GM21576 (cell line): ENCODE results near the gene SUB1.
"Not testable (repeated sequence)": the region's sequence is repeated elsewhere in the genome, so short reads cannot be mapped to it uniquely, and the experiment has no call there.

ENCODE experiments used
- ATAC-seq: cut with Tn5 transposase; IDR thresholded peaks from one replicate; pipeline ENCODE4 v1.9.1; 2021; ENCODE audit warnings: mild to moderate bottlenecking, moderate library complexity; ENCODE audit not compliant: unreplicated experiment

Gene SUB1

GRCh38 chr5:32585446-32586275 is at the start of gene SUB1:
SUB1 (plus strand) TSS chr5:32585557; CDS start chr5:32588513, 2,956 bp downstream.
- peak; percentile 39 for ATAC-seq

DNA sequence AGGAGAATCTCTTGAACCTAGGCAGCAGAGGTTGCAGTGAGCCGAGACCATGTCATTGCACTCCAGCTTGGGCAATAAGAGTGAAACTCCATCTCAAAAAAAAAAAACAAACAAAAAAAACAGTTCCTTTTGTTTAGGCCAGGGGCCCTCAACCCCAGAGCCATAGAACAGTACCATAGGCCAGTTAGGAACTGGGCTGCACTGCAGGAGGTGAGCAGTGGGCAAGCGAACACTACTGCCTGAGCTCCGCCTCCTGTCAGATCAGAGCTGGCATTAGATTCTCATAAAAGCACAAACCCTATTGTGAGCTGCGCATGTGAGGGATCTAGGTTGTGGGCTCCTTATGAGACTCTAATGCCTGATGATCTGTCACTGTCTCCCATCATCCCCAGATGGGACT is 49.1 kb upstream of the SUB1 start:
- ATAC-seq = no peak

GRCh38 chr5:32537437-32538029 is 47.8 kb upstream of the SUB1 start:
- peak; percentile 20 for ATAC-seq

DNA sequence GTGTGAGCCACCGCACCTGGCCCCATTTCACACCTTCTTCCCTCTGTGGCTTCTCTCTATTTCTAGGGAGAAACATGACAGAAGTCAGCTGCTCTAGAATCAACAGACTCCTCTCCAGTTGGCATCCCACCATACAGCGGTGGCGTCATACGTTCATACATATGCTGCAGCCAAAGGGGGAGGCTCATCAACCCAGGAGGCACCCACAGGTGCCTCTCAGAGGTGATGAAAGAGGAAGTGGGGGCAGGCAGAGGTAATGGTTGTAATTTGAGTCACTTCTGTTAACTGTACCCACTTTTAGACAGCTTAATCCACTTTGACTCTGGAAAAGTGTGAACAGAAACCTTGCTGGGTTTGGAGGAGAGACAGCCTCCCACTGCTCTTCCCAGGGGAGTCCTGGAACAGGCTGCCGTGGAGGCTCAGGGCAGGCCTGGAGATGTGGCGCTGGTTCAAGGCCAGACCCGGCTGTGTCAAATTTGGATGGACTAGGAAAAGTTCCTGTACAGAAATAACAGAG is 47.3 kb upstream of the SUB1 start:
- peak; percentile 73 for ATAC-seq

GRCh38 chr5:32539981-32540845 is 45.1 kb upstream of the SUB1 start:
- no peak for ATAC-seq

DNA sequence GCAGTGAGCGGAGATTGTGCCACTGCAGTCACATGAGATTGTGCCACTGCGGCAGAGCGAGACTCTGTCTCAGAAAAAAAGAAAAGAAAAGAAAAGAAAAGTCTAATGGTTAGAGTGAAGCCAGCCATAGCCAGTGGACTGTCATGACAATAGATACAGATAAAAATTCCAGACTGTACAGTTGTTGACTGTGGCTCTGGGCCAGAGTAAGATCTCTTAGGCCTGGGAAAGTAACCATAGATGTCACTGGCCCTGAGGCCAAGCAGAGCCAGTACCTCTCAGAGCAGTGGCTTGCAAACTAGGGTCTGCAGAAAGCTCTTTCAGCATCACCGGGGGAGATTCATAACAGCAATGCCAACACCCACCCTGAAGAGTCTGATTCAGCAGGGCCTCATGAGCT is 44.1 kb upstream of the SUB1 start:
- no peak for ATAC-seq

- peak; percentile 66 for ATAC-seq
Observed at GRCh38 chr5:32542216-32543059, 42.9 kb upstream of the SUB1 start.

DNA sequence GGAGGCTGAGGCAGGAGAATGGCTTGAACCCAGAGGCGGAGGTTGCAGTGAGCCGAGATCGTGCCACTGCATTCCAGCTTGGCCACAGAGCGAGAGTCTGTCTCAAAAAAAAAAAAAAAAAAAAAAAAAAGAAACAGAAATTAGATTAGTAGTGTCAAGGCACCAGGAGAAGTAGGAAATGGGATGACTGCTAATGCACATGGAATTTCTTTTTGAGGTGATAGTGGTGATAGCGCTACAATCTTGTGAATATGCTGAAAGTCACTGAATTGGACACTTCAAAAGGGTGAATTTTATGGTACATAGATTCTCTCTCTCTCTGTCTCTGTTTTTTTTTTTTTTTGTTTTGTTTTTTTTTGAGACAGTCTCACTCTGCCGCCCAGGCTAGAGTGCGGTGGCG is 42.1 kb upstream of the SUB1 start:
- ATAC-seq = no peak

DNA sequence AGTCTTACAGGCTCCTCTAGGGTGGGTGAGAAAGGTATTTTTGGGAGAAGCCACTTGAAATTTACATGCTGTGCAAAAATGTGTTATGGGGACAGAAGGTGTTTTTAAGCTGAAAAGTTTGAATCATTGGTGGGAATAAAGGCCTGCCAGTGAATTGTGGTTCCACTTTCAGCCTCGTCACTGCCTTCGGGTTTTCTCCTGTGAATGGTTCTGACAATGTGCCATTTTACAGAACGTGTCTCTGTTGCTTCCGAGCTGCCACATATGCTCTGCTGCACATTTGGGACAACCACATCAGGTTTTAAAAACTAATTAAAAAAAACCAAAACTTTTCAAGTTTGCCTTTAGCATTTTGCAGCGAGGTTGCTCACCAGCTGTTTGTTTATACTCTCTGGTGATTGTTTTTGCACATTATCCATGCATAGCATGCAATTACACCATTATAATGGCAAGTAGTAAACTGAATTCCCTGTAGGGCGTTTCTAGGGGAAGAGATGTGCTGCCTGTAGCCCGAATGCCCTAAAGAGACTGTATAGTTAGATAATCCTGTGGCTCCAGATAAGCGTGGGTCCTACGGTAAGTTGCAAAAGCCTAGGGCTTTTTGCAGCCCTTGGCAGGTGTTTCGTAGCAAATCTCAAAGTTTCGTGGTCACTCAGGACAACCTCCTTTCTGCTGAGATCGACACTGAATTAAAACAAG is 40.1 kb upstream of the SUB1 start:
- no peak for ATAC-seq

DNA sequence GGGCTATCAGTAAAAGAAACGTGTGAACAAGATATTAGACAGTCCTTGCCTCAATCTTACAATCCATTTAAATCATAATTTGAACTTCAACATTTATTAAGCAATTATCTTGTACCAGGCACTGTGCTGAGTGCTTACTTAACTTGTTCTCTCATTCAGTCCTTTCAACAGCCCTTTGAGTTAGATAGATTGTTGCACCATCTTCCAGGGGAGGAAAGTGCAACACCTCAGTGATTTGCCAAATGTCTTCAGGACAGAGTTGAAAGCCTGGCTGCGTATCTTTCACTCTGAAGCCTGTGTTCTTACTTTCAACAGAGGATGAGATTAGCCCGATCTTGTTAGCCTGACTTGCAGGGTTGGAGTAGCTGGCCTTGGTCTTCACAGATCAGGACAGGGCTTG is 34.2 kb upstream of the SUB1 start:
- no peak for ATAC-seq

DNA sequence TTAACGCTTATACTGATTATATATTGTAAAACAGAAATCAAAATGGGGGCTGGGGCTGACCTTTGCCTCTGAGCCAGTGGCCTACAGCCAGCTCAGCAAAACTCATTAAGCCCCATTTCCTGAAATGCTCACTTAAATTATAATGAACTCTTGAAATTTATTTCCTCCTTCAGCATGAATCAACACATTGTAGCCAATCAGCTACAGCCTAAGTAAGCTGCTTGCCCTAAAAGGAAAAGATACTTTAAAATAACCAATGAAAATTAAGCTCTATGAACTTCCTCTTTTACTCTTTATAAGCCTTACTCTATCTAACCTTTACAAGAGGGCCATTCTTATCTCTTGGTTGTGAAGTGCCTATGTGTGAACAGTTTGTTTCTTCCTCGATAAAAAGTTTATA is 33.5 kb upstream of the SUB1 start:
- no peak for ATAC-seq

DNA sequence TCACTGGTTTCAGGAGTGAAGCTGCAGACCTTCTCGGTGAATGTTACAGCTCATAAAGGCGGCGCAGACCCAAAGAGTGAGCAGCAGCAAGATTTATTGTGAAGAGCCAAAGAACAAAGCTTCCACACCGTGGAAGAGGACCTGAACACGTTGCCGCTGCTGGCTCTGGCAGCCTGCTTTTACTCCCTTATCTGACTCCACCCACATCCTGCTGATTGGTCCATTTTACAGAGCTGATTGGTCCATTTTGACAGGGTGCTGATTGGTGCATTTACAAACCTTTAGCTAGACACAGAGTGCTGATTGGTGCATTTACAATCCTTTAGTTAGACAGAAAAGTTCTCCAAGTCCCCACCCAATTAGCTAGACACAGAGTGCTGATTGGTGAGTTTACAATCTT is 32.9 kb upstream of the SUB1 start:
- ATAC-seq = not testable (repeated sequence)

- ATAC-seq = no peak
Observed at GRCh38 chr5:32552936-32553335, 32.4 kb upstream of the SUB1 start.

- ATAC-seq = not testable (repeated sequence)
Observed at GRCh38 chr5:32554181-32554780, 31.1 kb upstream of the SUB1 start.

DNA sequence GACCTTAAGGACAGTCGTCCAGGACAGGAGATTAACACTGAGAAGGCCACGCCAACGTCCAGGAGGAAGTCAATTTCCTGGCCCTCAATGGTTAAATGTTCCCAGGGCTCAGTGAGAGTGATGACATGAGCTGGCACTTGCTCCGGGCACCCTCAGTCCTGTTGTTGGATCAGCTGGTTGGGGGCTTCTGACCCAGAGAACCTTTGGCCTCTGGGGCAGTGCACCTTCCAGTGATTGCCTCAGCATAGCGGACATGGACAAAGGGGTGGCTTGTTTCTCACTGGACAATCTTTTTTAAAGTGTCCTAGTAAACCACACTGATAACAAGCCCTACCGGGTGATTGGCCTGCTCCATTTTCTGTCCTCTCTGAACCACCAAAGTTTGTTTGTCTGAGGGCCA is 28.8 kb upstream of the SUB1 start:
- ATAC-seq = not testable (repeated sequence)

DNA sequence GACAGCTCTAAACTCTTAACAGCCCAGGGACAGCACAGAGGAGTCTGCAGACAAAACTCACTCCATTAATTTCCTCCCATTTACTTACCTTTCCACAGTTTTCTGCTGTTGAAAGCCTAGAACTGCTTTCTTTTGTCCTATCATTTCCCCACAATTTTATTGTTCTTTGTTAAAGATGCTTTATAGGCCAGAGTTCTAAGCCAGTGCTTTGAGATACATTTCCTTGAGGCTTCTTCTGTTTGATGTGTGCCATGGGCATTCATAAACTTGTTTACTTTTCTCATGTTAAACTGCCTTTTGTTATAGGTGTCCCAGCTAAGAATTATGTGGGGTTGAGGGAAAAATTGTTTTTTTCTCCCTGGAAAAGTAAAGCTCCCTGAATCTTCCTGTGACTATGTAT is 25.9 kb upstream of the SUB1 start:
- no peak for ATAC-seq

DNA sequence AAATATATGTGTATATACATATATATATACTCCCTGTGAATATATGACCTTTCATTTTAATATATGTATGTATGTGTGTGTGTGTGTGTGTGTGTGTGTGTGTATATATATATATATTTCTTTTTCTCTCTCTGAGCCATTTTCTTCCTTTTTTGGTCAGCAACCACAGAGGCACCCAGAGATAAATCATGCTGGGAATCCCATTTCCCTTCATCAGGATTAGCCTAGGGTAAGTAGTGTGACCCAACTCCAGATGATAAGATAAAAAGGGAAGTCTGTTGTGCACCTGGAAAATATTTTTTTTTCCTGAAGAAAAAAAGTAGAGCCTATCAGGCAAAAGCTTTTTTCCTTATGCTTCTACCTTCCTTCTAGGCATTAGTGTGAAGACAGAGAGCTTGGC is 25.4 kb upstream of the SUB1 start:
- no peak for ATAC-seq

DNA sequence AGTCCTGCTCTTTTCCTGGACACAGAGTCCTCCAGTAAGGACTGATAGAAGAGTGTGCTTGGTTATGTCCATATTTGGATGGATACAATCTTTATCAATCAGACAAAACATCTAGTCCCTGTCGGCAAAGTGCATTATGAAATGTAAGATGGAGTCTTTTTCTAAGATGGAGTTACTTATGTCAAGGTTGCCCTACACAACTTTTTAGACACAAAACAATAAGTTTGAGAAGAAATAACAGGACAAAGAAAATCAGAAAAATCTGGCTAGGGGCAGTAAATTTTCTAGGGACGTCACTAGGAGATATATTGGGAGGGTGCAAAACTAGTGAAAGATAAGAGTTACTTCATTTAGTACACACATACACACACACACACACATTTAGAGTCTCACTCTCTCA is 23.3 kb upstream of the SUB1 start:
- ATAC-seq = no peak

- ATAC-seq = no peak
Observed at GRCh38 chr5:32562843-32563242, 22.5 kb upstream of the SUB1 start.
